Femur (tissue), 1 donor: ENCODE data around the gene STOML3.
"Not testable (repeated sequence)": the region's sequence is repeated elsewhere in the genome, so short reads cannot be mapped to it uniquely, and the experiment has no call there.

Experiments
- DNase-seq: peaks from one replicate; pipeline ENCODE4 v3.0.0-alpha.2; 2017

The STOML3 gene

GRCh38 chr13:38990693-38991092 lies at the start of gene STOML3:
Gene STOML3, minus strand, starts transcription at chr13:38990831. Its CDS starts 110 bp downstream, at chr13:38990721.
- DNase-seq = no peak

- no peak for DNase-seq
Observed at GRCh38 chr13:39040206-39040605, 49.6 kb upstream of the STOML3 start.

GRCh38 chr13:39039041-39039440 lies 48.4 kb upstream of the STOML3 start:
- DNase-seq = no peak

GRCh38 chr13:39038569-39039030 lies 48.0 kb upstream of the STOML3 start:
- DNase-seq = no peak

- DNase-seq = peak; percentile 97
Observed at GRCh38 chr13:39037880-39038568, 47.4 kb upstream of the STOML3 start, which contains the start of the genes NHLRC3 and PROSER1. Gene NHLRC3, plus strand, starts transcription at chr13:39038456. Its CDS starts 184 bp downstream, at chr13:39038640. Gene PROSER1, minus strand, starts transcription at chr13:39038089. Its CDS starts 847 bp downstream, at chr13:39037242.

GRCh38 chr13:39037410-39037879 lies 46.8 kb upstream of the STOML3 start:
- DNase-seq = no peak

- DNase-seq = no peak
Observed at GRCh38 chr13:39036212-39036611, 45.6 kb upstream of the STOML3 start.

GRCh38 chr13:39035799-39036198 lies 45.2 kb upstream of the STOML3 start:
- no peak for DNase-seq

GRCh38 chr13:39035204-39035603 lies 44.6 kb upstream of the STOML3 start:
- DNase-seq = no peak

- DNase-seq = no peak
Observed at GRCh38 chr13:39034085-39034484, 43.5 kb upstream of the STOML3 start.

- no peak for DNase-seq
Observed at GRCh38 chr13:39032150-39032549, 41.5 kb upstream of the STOML3 start.

GRCh38 chr13:39025433-39025839 lies 34.8 kb upstream of the STOML3 start:
- no peak for DNase-seq

- DNase-seq = no peak
Observed at GRCh38 chr13:39023761-39024160, 33.1 kb upstream of the STOML3 start.

GRCh38 chr13:39023316-39023715 lies 32.7 kb upstream of the STOML3 start:
- no peak for DNase-seq

- no peak for DNase-seq
Observed at GRCh38 chr13:39020853-39021462, 30.3 kb upstream of the STOML3 start.

- no peak for DNase-seq
Observed at GRCh38 chr13:39016787-39017186, 26.2 kb upstream of the STOML3 start.

GRCh38 chr13:39016087-39016486 lies 25.5 kb upstream of the STOML3 start:
- no peak for DNase-seq

- DNase-seq = no peak
Observed at GRCh38 chr13:39013462-39013861, 22.8 kb upstream of the STOML3 start.

GRCh38 chr13:39012608-39013007 lies 22.0 kb upstream of the STOML3 start:
- no peak for DNase-seq

GRCh38 chr13:39006371-39007111 lies 15.9 kb upstream of the STOML3 start:
- DNase-seq = not testable (repeated sequence)

GRCh38 chr13:38998739-38999138 lies 8.1 kb upstream of the STOML3 start:
- no peak for DNase-seq

GRCh38 chr13:38993381-38993780 lies 2.8 kb upstream of the STOML3 start:
- DNase-seq = no peak

GRCh38 chr13:38981096-38981495 lies 9.5 kb downstream of the STOML3 start:
- no peak for DNase-seq

- DNase-seq = no peak
Observed at GRCh38 chr13:38980750-38981078, 9.9 kb downstream of the STOML3 start.
